MM.1S (cell line): Measurements from ENCODE around the gene LITAF.

Experiments used
- DNase-seq: peaks from one replicate; pipeline ENCODE4 v3.0.0-alpha.2; 2015
- H2AFZ ChIP-seq: fragments of 300-600 bp; sonication (generic); 2 replicates; pipeline ENCODE4 v1.6.0; 2016; ENCODE audit warnings: antibody characterized with exemption, low read length
- H3F3A ChIP-seq: fragments of 300-600 bp; sonication (generic); 2 replicates; pipeline ENCODE4 v1.6.1; 2016; ENCODE audit warnings: mild to moderate bottlenecking, antibody characterized with exemption, low read length, moderate library complexity, mixed read lengths; ENCODE audit not compliant: insufficient read depth
- H3K27ac ChIP-seq: fragments of 300-600 bp; sonication (generic); 2 replicates; pipeline ENCODE4 v1.5.1; 2016; ENCODE audit warnings: mild to moderate bottlenecking, low read length
- H3K27me3 ChIP-seq: fragments of 300-600 bp; sonication (generic); replicated peaks from 2 replicates; pipeline ENCODE4 v1.6.0; 2016; ENCODE audit warnings: low read length; ENCODE audit not compliant: insufficient read depth
- H3K36me3 ChIP-seq: fragments of 300-600 bp; sonication (generic); replicated peaks from 2 replicates; pipeline ENCODE4 v1.6.1; 2016; ENCODE audit warnings: mild to moderate bottlenecking, low read length, mixed read lengths; ENCODE audit not compliant: insufficient read depth
- H3K4me1 ChIP-seq: fragments of 300-600 bp; sonication (generic); 2 replicates; pipeline ENCODE4 v1.6.1; 2016; ENCODE audit warnings: low read length, mixed read lengths
- H3K4me2 ChIP-seq: fragments of 300-600 bp; sonication (generic); 2 replicates; pipeline ENCODE4 v1.6.0; 2016; ENCODE audit warnings: low read depth, low read length
- H3K4me3 ChIP-seq: fragments of 300-600 bp; sonication (generic); 2 replicates; pipeline ENCODE4 v1.5.1; 2016; ENCODE audit warnings: low read length, mixed read lengths
- H3K79me2 ChIP-seq: fragments of 300-600 bp; sonication (generic); 2 replicates; pipeline ENCODE4 v1.6.1; 2016; ENCODE audit warnings: mixed run types, low read length, mixed read lengths
- H3K9ac ChIP-seq: fragments of 300-600 bp; sonication (generic); 2 replicates; pipeline ENCODE4 v1.6.1; 2016; ENCODE audit warnings: low read length, mixed read lengths
- H3K9me2 ChIP-seq: fragments of 300-600 bp; sonication (generic); replicated peaks from 2 replicates; pipeline ENCODE4 v1.6.1; 2016; ENCODE audit warnings: mild to moderate bottlenecking, low read length, mixed read lengths; ENCODE audit not compliant: insufficient read depth
- H3K9me3 ChIP-seq: fragments of 300-600 bp; sonication (generic); replicated peaks from 2 replicates; pipeline ENCODE4 v1.6.1; 2016; ENCODE audit warnings: mild to moderate bottlenecking, low read length, mixed read lengths; ENCODE audit not compliant: insufficient read depth
- H4K20me1 ChIP-seq: fragments of 300-600 bp; sonication (generic); 2 replicates; pipeline ENCODE4 v1.6.1; 2016; ENCODE audit warnings: mild to moderate bottlenecking, low read length, moderate library complexity, mixed read lengths; ENCODE audit not compliant: insufficient read depth
- CTCF ChIP-seq: fragments of 300-600 bp; sonication (generic); IDR thresholded peaks from 2 replicates; pipeline ENCODE4 v1.5.1; 2016; ENCODE audit warnings: antibody characterized with exemption, low read length, mixed read lengths
- EZH2 ChIP-seq: fragments of 300-600 bp; sonication (generic); optimal IDR thresholded peaks from 2 replicates; pipeline ENCODE3; 2017; ENCODE audit warnings: low read depth, mild to moderate bottlenecking, antibody characterized with exemption, low read length, mixed read lengths
- EZH2phosphoT487 ChIP-seq: fragments of 300-600 bp; sonication (generic); IDR thresholded peaks from 2 replicates; pipeline ENCODE4 v1.6.1; 2018; ENCODE audit warnings: antibody characterized with exemption, low read length

Gene LITAF

GRCh38 chr16:11526655-11527350, 59.9 kb downstream of the LITAF start:
- Histone ChIP-seq H3K27ac (no peak overlapping the region), H3K36me3 (no peaks in the 10 kb centered on the region), H3K9me3 (no peaks in the 10 kb centered on the region), H3F3A (no peaks in the 10 kb centered on the region), H3K4me2 (no peak overlapping the region), H3K4me3 (no peak overlapping the region), H4K20me1 (no peaks in the 10 kb centered on the region), H3K4me1 (no peaks in the 10 kb centered on the region), H3K9me2 (no peaks in the 10 kb centered on the region), H3K27me3 (no peaks in the 10 kb centered on the region), H3K9ac (no peak overlapping the region), H2AFZ (no peak overlapping the region), H3K79me2 (no peaks in the 10 kb centered on the region)
- no peak for DNase-seq
- TF ChIP-seq EZH2, result no peak

GRCh38 chr16:11524098-11524760, 62.5 kb downstream of the LITAF start:
- H3F3A ChIP-seq, result no peaks in the 10 kb centered on the region
- H3K4me2 ChIP-seq, result no peak overlapping the region
- H3K4me3 ChIP-seq, result no peak overlapping the region
- H3K27me3 ChIP-seq, result no peaks in the 10 kb centered on the region
- no peak for DNase-seq
- no peaks in the 10 kb centered on the region for H4K20me1 ChIP-seq
- H3K27ac ChIP-seq, result no peak overlapping the region
- H3K4me1 ChIP-seq, result no peaks in the 10 kb centered on the region
- no peak overlapping the region for H3K9ac ChIP-seq
- no peaks in the 10 kb centered on the region for H3K79me2 ChIP-seq
- H3K9me3 ChIP-seq, result no peaks in the 10 kb centered on the region
- no peaks in the 10 kb centered on the region for H3K9me2 ChIP-seq
- no peak overlapping the region for H2AFZ ChIP-seq
- no peaks in the 10 kb centered on the region for H3K36me3 ChIP-seq
- TF ChIP-seq EZH2phosphoT487, result no peak

GRCh38 chr16:11521055-11521454, 65.7 kb downstream of the LITAF start:
- no peaks in the 10 kb centered on the region for H3K36me3 ChIP-seq
- no peaks in the 10 kb centered on the region for H3K27me3 ChIP-seq
- H3K9me3 ChIP-seq, result no peaks in the 10 kb centered on the region
- H3K9me2 ChIP-seq, result no peaks in the 10 kb centered on the region
- no peaks in the 10 kb centered on the region for H4K20me1 ChIP-seq
- TF ChIP-seq EZH2, result no peak
- TF ChIP-seq EZH2phosphoT487, result no peak
- TF ChIP-seq CTCF, result no peak
- no peak overlapping the region for H3K4me2 ChIP-seq
- no peak for DNase-seq
- H3K27ac ChIP-seq, result no peak overlapping the region
- H3K9ac ChIP-seq, result no peak overlapping the region
- no peak overlapping the region for H3K4me3 ChIP-seq
- no peaks in the 10 kb centered on the region for H3K4me1 ChIP-seq
- H2AFZ ChIP-seq, result no peak overlapping the region
- H3F3A ChIP-seq, result no peaks in the 10 kb centered on the region
- H3K79me2 ChIP-seq, result no peaks in the 10 kb centered on the region

GRCh38 chr16:11520442-11520841, 66.3 kb downstream of the LITAF start:
- TF ChIP-seq CTCF (no peak), EZH2phosphoT487 (no peak), EZH2 (no peak)
- Histone ChIP-seq H3K79me2 (no peaks in the 10 kb centered on the region), H3K27ac (no peak overlapping the region)

More at GRCh38 chr16:11520442-11520841, 66.3 kb downstream of the LITAF start:
- no peaks in the 10 kb centered on the region for H3K4me1 ChIP-seq
- no peak for DNase-seq
- no peaks in the 10 kb centered on the region for H3K27me3 ChIP-seq
- no peaks in the 10 kb centered on the region for H3K9me3 ChIP-seq
- H3K9ac ChIP-seq, result no peak overlapping the region
- H2AFZ ChIP-seq, result no peak overlapping the region
- no peaks in the 10 kb centered on the region for H3K36me3 ChIP-seq
- H3K4me2 ChIP-seq, result no peak overlapping the region
- no peaks in the 10 kb centered on the region for H3F3A ChIP-seq
- no peak overlapping the region for H3K4me3 ChIP-seq
- H3K9me2 ChIP-seq, result no peaks in the 10 kb centered on the region
- H4K20me1 ChIP-seq, result no peaks in the 10 kb centered on the region
